ENCODE results near the gene ADH6.

The ADH6 gene

GRCh38 chr4:99157478-99157935 lies 61.5 kb downstream of the ADH6 start:
- DNase-seq: no peak
- Histone ChIP-seq H3K4me3 (ENCODE audit: low read depth in 1 of 2, low read length in 2 of 2) (no peak overlapping the region), H3K9me3 (ENCODE audit: insufficient read depth, low read length, severe bottlenecking) (no peaks in the 10 kb centered on the region), H4K20me1 (ENCODE audit: insufficient read depth, low read length) (no peaks in the 10 kb centered on the region), H3K27me3 (ENCODE audit: insufficient read depth, low read length, poor library complexity) (no peaks in the 10 kb centered on the region), H3K36me3 (ENCODE audit: insufficient read depth, low read length) (no peaks in the 10 kb centered on the region), H3K9ac (ENCODE audit: low read depth, low read length) (no peak overlapping the region), H3K79me2 (ENCODE audit: insufficient read depth, low read length) (no peaks in the 10 kb centered on the region), H3K27ac (ENCODE audit: low read length) (no peak overlapping the region), H3K4me2 (ENCODE audit: insufficient read depth, low read length) (no peak overlapping the region), H3K4me1 (ENCODE audit: insufficient read depth, low read length) (no peaks in the 10 kb centered on the region), H2AFZ (ENCODE audit: low read depth, low read length) (no peak overlapping the region)
- TF ChIP-seq EZH2 (IDR thresholded peaks at IDR 0.05; ENCODE audit: borderline replicate concordance, low read depth, low read length, severe bottlenecking): no peak
- TF ChIP-seq, protein P1, sequence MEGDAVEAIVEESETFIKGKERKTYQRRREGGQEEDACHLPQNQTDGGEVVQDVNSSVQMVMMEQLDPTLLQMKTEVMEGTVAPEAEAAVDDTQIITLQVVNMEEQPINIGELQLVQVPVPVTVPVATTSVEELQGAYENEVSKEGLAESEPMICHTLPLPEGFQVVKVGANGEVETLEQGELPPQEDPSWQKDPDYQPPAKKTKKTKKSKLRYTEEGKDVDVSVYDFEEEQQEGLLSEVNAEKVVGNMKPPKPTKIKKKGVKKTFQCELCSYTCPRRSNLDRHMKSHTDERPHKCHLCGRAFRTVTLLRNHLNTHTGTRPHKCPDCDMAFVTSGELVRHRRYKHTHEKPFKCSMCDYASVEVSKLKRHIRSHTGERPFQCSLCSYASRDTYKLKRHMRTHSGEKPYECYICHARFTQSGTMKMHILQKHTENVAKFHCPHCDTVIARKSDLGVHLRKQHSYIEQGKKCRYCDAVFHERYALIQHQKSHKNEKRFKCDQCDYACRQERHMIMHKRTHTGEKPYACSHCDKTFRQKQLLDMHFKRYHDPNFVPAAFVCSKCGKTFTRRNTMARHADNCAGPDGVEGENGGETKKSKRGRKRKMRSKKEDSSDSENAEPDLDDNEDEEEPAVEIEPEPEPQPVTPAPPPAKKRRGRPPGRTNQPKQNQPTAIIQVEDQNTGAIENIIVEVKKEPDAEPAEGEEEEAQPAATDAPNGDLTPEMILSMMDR (IDR thresholded peaks at IDR 0.05; ENCODE audit: borderline replicate concordance, extremely low read depth, low read length, poor library complexity, severe bottlenecking): no peak
- no peak for ATAC-seq (ENCODE audit: insufficient read depth, low read depth)

GRCh38 chr4:99156992-99157391 lies 62.1 kb downstream of the ADH6 start:
- TF ChIP-seq, protein P1 (IDR thresholded peaks at IDR 0.05; ENCODE audit: borderline replicate concordance, extremely low read depth, low read length, poor library complexity, severe bottlenecking): no peak
- TF ChIP-seq EZH2 (IDR thresholded peaks at IDR 0.05; ENCODE audit: borderline replicate concordance, low read depth, low read length, severe bottlenecking): no peak
- Histone ChIP-seq H2AFZ (ENCODE audit: low read depth, low read length) (no peak overlapping the region), H3K27me3 (ENCODE audit: insufficient read depth, low read length, poor library complexity) (no peaks in the 10 kb centered on the region), H3K9ac (ENCODE audit: low read depth, low read length) (no peak overlapping the region), H3K4me2 (ENCODE audit: insufficient read depth, low read length) (no peak overlapping the region), H3K9me3 (ENCODE audit: insufficient read depth, low read length, severe bottlenecking) (no peaks in the 10 kb centered on the region), H3K36me3 (ENCODE audit: insufficient read depth, low read length) (no peaks in the 10 kb centered on the region), H3K4me3 (ENCODE audit: low read depth in 1 of 2, low read length in 2 of 2) (no peak overlapping the region), H3K27ac (ENCODE audit: low read length) (no peak overlapping the region), H3K4me1 (ENCODE audit: insufficient read depth, low read length) (no peaks in the 10 kb centered on the region), H3K79me2 (ENCODE audit: insufficient read depth, low read length) (no peaks in the 10 kb centered on the region), H4K20me1 (ENCODE audit: insufficient read depth, low read length) (no peaks in the 10 kb centered on the region)
- DNase-seq (no peak), ATAC-seq (ENCODE audit: insufficient read depth, low read depth) (no peak)

DNA sequence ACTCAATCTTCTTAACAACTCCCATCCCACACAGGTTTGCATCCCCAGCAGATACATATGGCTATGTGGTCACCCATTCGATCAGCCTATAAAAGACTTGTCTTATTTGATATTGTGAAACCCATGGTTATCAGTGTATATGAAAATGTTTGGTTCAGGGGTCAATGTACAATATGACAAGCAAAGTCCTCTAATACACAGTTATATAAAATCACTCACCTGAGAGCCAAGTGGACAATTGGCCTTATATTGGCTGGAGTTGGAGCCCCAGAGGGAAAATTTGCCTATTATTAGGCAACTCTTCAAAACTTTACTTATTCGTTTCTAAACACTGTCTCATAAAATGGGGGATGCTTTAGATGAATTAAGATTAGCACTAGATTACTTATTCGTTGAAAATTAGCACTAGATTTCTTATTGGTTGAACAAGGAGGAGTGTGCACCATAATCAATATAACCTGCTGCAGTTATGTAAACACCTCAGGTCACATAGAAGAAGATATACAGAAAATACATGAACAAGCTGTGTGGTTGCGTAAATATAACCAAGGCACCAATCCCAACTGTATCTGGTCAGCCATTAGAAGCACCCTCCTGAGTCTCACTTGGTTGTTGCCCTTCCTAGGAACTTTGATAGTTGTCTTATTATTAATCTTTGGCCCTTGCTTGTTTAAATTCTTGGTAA lies 64.2 kb downstream of the ADH6 start:
- no peaks in the 10 kb centered on the region for H3K79me2 ChIP-seq (ENCODE audit: insufficient read depth, low read length)
- ATAC-seq (ENCODE audit: insufficient read depth, low read depth): no peak
- H4K20me1 ChIP-seq (ENCODE audit: insufficient read depth, low read length): no peaks in the 10 kb centered on the region
- H3K4me3 ChIP-seq (ENCODE audit: low read depth in 1 of 2, low read length in 2 of 2): no peak overlapping the region
- H3K27ac ChIP-seq (ENCODE audit: low read length): no peak overlapping the region
- H3K4me2 ChIP-seq (ENCODE audit: insufficient read depth, low read length): no peak overlapping the region
- no peaks in the 10 kb centered on the region for H3K36me3 ChIP-seq (ENCODE audit: insufficient read depth, low read length)
- no peak overlapping the region for H2AFZ ChIP-seq (ENCODE audit: low read depth, low read length)
- H3K9ac ChIP-seq (ENCODE audit: low read depth, low read length): no peak overlapping the region
- no peaks in the 10 kb centered on the region for H3K27me3 ChIP-seq (ENCODE audit: insufficient read depth, low read length, poor library complexity)
- no peaks in the 10 kb centered on the region for H3K4me1 ChIP-seq (ENCODE audit: insufficient read depth, low read length)
- H3K9me3 ChIP-seq (ENCODE audit: insufficient read depth, low read length, severe bottlenecking): no peaks in the 10 kb centered on the region
- DNase-seq: no peak
- TF ChIP-seq EZH2 (IDR thresholded peaks at IDR 0.05; ENCODE audit: borderline replicate concordance, low read depth, low read length, severe bottlenecking): no peak
- TF ChIP-seq, protein P1 (IDR thresholded peaks at IDR 0.05; ENCODE audit: borderline replicate concordance, extremely low read depth, low read length, poor library complexity, severe bottlenecking): no peak
